SK-N-SH (cell line): Measurements from ENCODE around the gene LRRC59. TPM values are rescaled to one million over a fixed set of nuclear protein-coding genes. Genes with fewer than 3 reads are reported as not detected.

Experiments used
- CTCF ChIA-PET: fragments of 300-600, 350-600 bp; formaldehyde crosslinking; extraction: SDS; loops from one replicate; lab custom pipeline; 2021; lab: Yijun Ruan, JAX
- POLR2A ChIA-PET: fragments of 350-600 bp; sonication (Branson Sonifier 250); formaldehyde crosslinking; extraction: SDS; loops from one replicate; lab custom pipeline; 2020; ENCODE audit warnings: antibody characterized with exemption, inconsistent platforms; lab: Yijun Ruan, JAX
- DNase-seq: peaks from one replicate; pipeline ENCODE4 v3.0.0; 2012
- H2AFZ ChIP-seq: fragments of 200-600 bp; sonication (generic); 2 replicates; pipeline ENCODE4 v1.8.1; 2016; ENCODE audit warnings: antibody characterized with exemption, mild to moderate bottlenecking, low read depth
- H3F3A ChIP-seq: fragments of 200-600 bp; sonication (generic); replicated peaks from 2 replicates; pipeline ENCODE3; 2016; ENCODE audit warnings: antibody characterized with exemption, mild to moderate bottlenecking; ENCODE audit not compliant: insufficient read depth
- H3K27ac ChIP-seq, 2 experiments: fragments of 200-500 bp in 1 of 2; fragments of 200-600 bp in 1 of 2; sonication (Bioruptor generic) in 1 of 2; sonication (generic), shearing (Covaris generic) in 1 of 2; 2 replicates each; pipeline versions ENCODE4 v1.5.1 to v1.6.1; 2014 to 2016; ENCODE audit warnings: low read depth in 2 of 2, inconsistent platforms in 1 of 2, low read length in 1 of 2, mild to moderate bottlenecking in 1 of 2, mixed read lengths in 1 of 2
- H3K27me3 ChIP-seq: fragments of 200-600 bp; sonication (generic), shearing (Covaris generic); 2 replicates; pipeline ENCODE4 v1.6.1; 2016; ENCODE audit warnings: mixed run types; ENCODE audit not compliant: insufficient read depth
- H3K36me3 ChIP-seq, 2 experiments: fragments of 200-500 bp in 1 of 2; fragments of 200-600 bp in 1 of 2; sonication (Bioruptor generic) in 1 of 2; sonication (generic) in 1 of 2; replicated peaks in 1 of 2; 2 replicates each; pipeline versions ENCODE3 to v1.5.1; 2014 to 2016; ENCODE audit warnings: low read length in 1 of 2, mild to moderate bottlenecking in 1 of 2; ENCODE audit not compliant: insufficient read depth in 2 of 2, control insufficient read depth in 1 of 2
- H3K4me1 ChIP-seq, 2 experiments: fragments of 200-500 bp in 1 of 2; fragments of 200-600 bp in 1 of 2; sonication (Bioruptor generic) in 1 of 2; sonication (generic), shearing (Covaris generic) in 1 of 2; 2 replicates each; pipeline versions ENCODE4 v1.5.1 to v1.6.1; 2014 to 2016; ENCODE audit warnings: low read depth in 1 of 2, low read length in 1 of 2, mixed run types in 1 of 2; ENCODE audit not compliant: insufficient read depth in 2 of 2, control insufficient read depth in 1 of 2
- H3K4me2 ChIP-seq: fragments of 200-600 bp; sonication (generic), shearing (Covaris generic); 2 replicates; pipeline ENCODE4 v1.6.1; 2017; ENCODE audit warnings: mixed run types
- H3K4me3 ChIP-seq, 2 experiments: fragments of 200-500 bp in 1 of 2; fragments of 200-600 bp in 1 of 2; sonication (Bioruptor generic) in 1 of 2; sonication (generic), shearing (Covaris generic) in 1 of 2; 2 replicates each; pipeline versions ENCODE4 v1.5.1 to v1.8.1; 2014 to 2016; ENCODE audit warnings: low read depth in 2 of 2, inconsistent platforms in 1 of 2, low read length in 1 of 2, mild to moderate bottlenecking in 1 of 2, mixed read lengths in 1 of 2, moderate library complexity in 1 of 2
- H3K79me2 ChIP-seq: fragments of 200-600 bp; sonication (generic); 2 replicates; pipeline ENCODE4 v1.8.1; 2017; ENCODE audit warnings: mild to moderate bottlenecking; ENCODE audit not compliant: insufficient read depth
- H3K9ac ChIP-seq: fragments of 200-600 bp; sonication (generic); 2 replicates; pipeline ENCODE4 v1.6.1; 2017; ENCODE audit warnings: mixed run types
- H3K9me2 ChIP-seq: fragments of 200-600 bp; sonication (generic); 2 replicates; pipeline ENCODE4 v1.6.1; 2017; ENCODE audit warnings: mixed run types
- H3K9me3 ChIP-seq: fragments of 200-600 bp; sonication (generic); 2 replicates; pipeline ENCODE4 v1.6.1; 2017; ENCODE audit warnings: mixed run types, mild to moderate bottlenecking, moderate library complexity
- H4K20me1 ChIP-seq: fragments of 200-600 bp; sonication (generic); 2 replicates; pipeline ENCODE4 v1.6.1; 2017; ENCODE audit warnings: mild to moderate bottlenecking, mixed run types; ENCODE audit not compliant: insufficient read depth
- CHD2 ChIP-seq: fragments of 150-350 bp; IDR thresholded peaks from 2 replicates; pipeline ENCODE4 v1.6.1; 2018; ENCODE audit warnings: low read length; ENCODE audit not compliant: partially characterized antibody
- EZH2phosphoT487 ChIP-seq: fragments of 200-600 bp; sonication (generic); IDR thresholded peaks from 2 replicates; pipeline ENCODE4 v1.6.1; 2017; ENCODE audit warnings: low read depth, mixed run types, mild to moderate bottlenecking, antibody characterized with exemption, moderate library complexity, borderline replicate concordance
- FOSL2 ChIP-seq: IDR thresholded peaks from 2 replicates; pipeline ENCODE4 v1.4.0; 2012; ENCODE audit warnings: low read depth, mild to moderate bottlenecking, moderate library complexity, borderline replicate concordance
- FOXJ3 ChIP-seq: sonication (generic); formaldehyde crosslinking; IDR thresholded peaks from 2 replicates; pipeline ENCODE4 v1.5.1; 2020; ENCODE audit warnings: mild to moderate bottlenecking, missing genetic modification reagents
- FOXM1 ChIP-seq: IDR thresholded peaks from 2 replicates; pipeline ENCODE4 v1.4.0; 2012; ENCODE audit warnings: low read depth, mild to moderate bottlenecking
- IRF3 ChIP-seq: fragments of 150-350 bp; IDR thresholded peaks from 2 replicates; pipeline ENCODE4 v1.6.1; 2016; ENCODE audit warnings: mild to moderate bottlenecking, low read depth, low read length
- MAX ChIP-seq: IDR thresholded peaks from 2 replicates; pipeline ENCODE4 v1.4.0; 2012; ENCODE audit warnings: low read depth
- MEF2A ChIP-seq: IDR thresholded peaks from 2 replicates; pipeline ENCODE4 v1.4.0; 2012; ENCODE audit warnings: low read depth, borderline replicate concordance
- NRF1 ChIP-seq: IDR thresholded peaks from 2 replicates; pipeline ENCODE4 v1.6.1; 2012; ENCODE audit warnings: low read depth, mild to moderate bottlenecking, low read length
- PBX3 ChIP-seq: IDR thresholded peaks from 2 replicates; pipeline ENCODE4; 2012
- REST ChIP-seq: IDR thresholded peaks from 2 replicates; pipeline ENCODE4 v1.6.1; 2012; ENCODE audit warnings: mild to moderate bottlenecking, low read depth, low read length, moderate library complexity
- RXRA ChIP-seq: IDR thresholded peaks from 2 replicates; pipeline ENCODE4 v1.4.0; 2012; ENCODE audit warnings: low read depth, mild to moderate bottlenecking, borderline replicate concordance
- SIN3A ChIP-seq: IDR thresholded peaks from 2 replicates; pipeline ENCODE4 v1.6.1; 2012; ENCODE audit warnings: low read depth, mild to moderate bottlenecking, low read length, moderate library complexity, borderline replicate concordance
- TAF1 ChIP-seq: IDR thresholded peaks from 2 replicates; pipeline ENCODE4 v1.6.1; 2012; ENCODE audit warnings: low read depth, mild to moderate bottlenecking, low read length, moderate library complexity, borderline replicate concordance
- USF1 ChIP-seq: IDR thresholded peaks from 2 replicates; pipeline ENCODE4 v1.4.0; 2012; ENCODE audit warnings: low read depth, borderline replicate concordance
- USF2 ChIP-seq: fragments of 150-350 bp; IDR thresholded peaks from 2 replicates; pipeline ENCODE4 v1.6.1; 2017; ENCODE audit warnings: antibody characterized with exemption, low read length, low read depth, borderline replicate concordance
- YY1 ChIP-seq: IDR thresholded peaks from 2 replicates; pipeline ENCODE4 v1.4.0; 2012; ENCODE audit warnings: low read depth, mild to moderate bottlenecking
- ZBTB33 ChIP-seq: IDR thresholded peaks from 2 replicates; pipeline ENCODE4 v1.4.0; 2012; ENCODE audit warnings: low read depth, borderline replicate concordance
- WGBS: methylation state at CpG from one replicate; pipeline ENCODE4 v1.1.6; 2017; ENCODE audit warnings: low lambda C conversion rate; 5-methylcytosine and 5-hydroxymethylcytosine counted together
- polyA plus RNA-seq, 3 experiments: library from polyadenylated mRNA; depleted of rRNA; stranded (reverse); fragments of >200 nt; gene quantifications; 2 replicates each; pipeline ENCODE4 v1.2.3, GENCODE V29; 2012

LRRC59 gene
- polyA plus RNA-seq, 1 of the 3 experiments (the other 2 are of a cell fraction), result 137 TPM

GRCh38 chr17:50379351-50380132 lies 17.8 kb downstream of the LRRC59 start:
- Histone ChIP-seq H3F3A (peaks cover 34% of the 10 kb centered on the region), H3K9me2 (no peaks in the 10 kb centered on the region), H2AFZ (no peak overlapping the region), H3K36me3 (peaks cover 35 to 59% of the 10 kb centered on the region in 2 experiments), H3K9me3 (no peaks in the 10 kb centered on the region), H3K9ac (no peak overlapping the region), H3K27ac (no peak overlapping the region), H3K79me2 (no peaks in the 10 kb centered on the region; the same call in 1 of the 2 replicates), H3K4me1 (peaks cover 0 to 12% of the 10 kb centered on the region in 2 experiments; a peak in 1 of 4 replicates), H3K4me3 (no peak overlapping the region), H3K4me2 (no peak overlapping the region), H3K27me3 (no peaks in the 10 kb centered on the region), H4K20me1 (no peaks in the 10 kb centered on the region)
- ChIA-PET CTCF (interaction anchor here (0.9 to 2.5 kb wide), 8 partner anchors 11 to 179 kb away, joined by 3 to 17 read pairs (median 4); partner anchors contain the start of gene LRRC59), POLR2A (interaction anchor here (0.9 to 2.7 kb wide), 2 partner anchors 9 to 18 kb away, joined by 3 to 12 read pairs; partner anchors contain the start of gene LRRC59)
- DNase-seq, result no peak
- TF ChIP-seq REST (no peak), FOSL2 (no peak), MEF2A (no peak), FOXM1 (no peak), NRF1 (no peak), USF1 (no peak), IRF3 (no peak), ZBTB33 (no peak), YY1 (no peak), CHD2 (no peak), EZH2phosphoT487 (no peak), TAF1 (no peak), FOXJ3 (CRISPR knock-in tag) (no peak), USF2 (no peak), SIN3A (no peak), RXRA (no peak), PBX3 (no peak), MAX (no peak)
- 94% methylated on average over 6 of the region's 6 CpGs for WGBS
